HEK293 (cell line): ENCODE measurements around the gene KRT36.

Experiments used
- CTCF ChIA-PET: fragments of 350-600 bp; formaldehyde crosslinking; extraction: SDS; loops from one replicate; lab custom pipeline; 2021; ENCODE audit warnings: antibody characterized with exemption; lab: Yijun Ruan, JAX
- POLR2A ChIA-PET: fragments of 300-600 bp; formaldehyde crosslinking; extraction: SDS; loops from one replicate; lab custom pipeline; 2020; ENCODE audit warnings: antibody characterized with exemption, inconsistent platforms; lab: Yijun Ruan, JAX
- H3K27ac ChIP-seq: fragments of 200-500 bp; sonication (Bioruptor generic); 2 replicates; pipeline ENCODE4 v1.5.1; 2014; ENCODE audit warnings: low read depth, low read length, control low read depth, inconsistent platforms; ENCODE audit errors: extremely low read depth
- H3K36me3 ChIP-seq, 2 experiments: fragments of 200-500 bp in 1 of 2; sonication (Bioruptor generic) in 1 of 2; 1 replicate in 1 of 2; 2 replicates in 1 of 2; pipeline ENCODE4 v1.5.1; 2014 to 2017; ENCODE audit warnings: inconsistent platforms in 2 of 2, low read length in 2 of 2; ENCODE audit not compliant: control insufficient read depth in 2 of 2, insufficient read depth in 1 of 2
- H3K4me1 ChIP-seq: fragments of 200-500 bp; sonication (Bioruptor generic); 2 replicates; pipeline ENCODE4 v1.5.1; 2014; ENCODE audit warnings: mild to moderate bottlenecking, low read length, inconsistent platforms; ENCODE audit not compliant: control insufficient read depth, insufficient read depth
- H3K4me3 ChIP-seq: 2 replicates; pipeline ENCODE4 v1.5.1; 2011; ENCODE audit warnings: low read depth, mild to moderate bottlenecking, control low read depth, low read length, moderate library complexity
- H3K9me3 ChIP-seq: fragments of 200-500 bp; sonication (Bioruptor generic); 2 replicates; pipeline ENCODE4 v1.5.1; 2014; ENCODE audit warnings: low read depth, low read length, inconsistent platforms; ENCODE audit not compliant: control insufficient read depth, insufficient read depth
- AEBP2 ChIP-seq: fragments of 450-650 bp; formaldehyde crosslinking; IDR thresholded peaks from 2 replicates; pipeline ENCODE4 v1.5.1; 2016; ENCODE audit warnings: missing biosample characterization, missing genetic modification characterization, borderline replicate concordance
- EGR2 ChIP-seq: fragments of 450-650 bp; formaldehyde crosslinking; IDR thresholded peaks from 2 replicates; pipeline ENCODE4 v1.5.1; 2016; ENCODE audit warnings: low read depth, missing biosample characterization, missing genetic modification characterization
- HIC1 ChIP-seq: fragments of 450-650 bp; formaldehyde crosslinking; IDR thresholded peaks from 2 replicates; pipeline ENCODE4 v1.5.1; 2016; ENCODE audit warnings: missing biosample characterization, missing genetic modification characterization
- REPIN1 ChIP-seq: fragments of 450-650 bp; formaldehyde crosslinking; IDR thresholded peaks from 2 replicates; pipeline ENCODE4 v1.5.1; 2017; ENCODE audit warnings: missing biosample characterization, missing genetic modification characterization, low read depth
- REST ChIP-seq: fragments of 450-650 bp; formaldehyde crosslinking; IDR thresholded peaks from 2 replicates; pipeline ENCODE4 v1.5.1; 2016; ENCODE audit warnings: missing biosample characterization, missing genetic modification characterization
- SP2 ChIP-seq: fragments of 450-650 bp; formaldehyde crosslinking; IDR thresholded peaks from 2 replicates; pipeline ENCODE4 v1.5.1; 2016; ENCODE audit warnings: missing biosample characterization, missing genetic modification characterization
- ZBTB10 ChIP-seq: fragments of 450-650 bp; formaldehyde crosslinking; IDR thresholded peaks from 2 replicates; pipeline ENCODE4 v1.5.1; 2016; ENCODE audit warnings: missing biosample characterization, missing genetic modification characterization
- ZBTB8A ChIP-seq: fragments of 450-650 bp; formaldehyde crosslinking; IDR thresholded peaks from 2 replicates; pipeline ENCODE4 v1.5.1; 2016; ENCODE audit warnings: missing biosample characterization, missing genetic modification characterization
- ZFHX2 ChIP-seq: fragments of 450-650 bp; formaldehyde crosslinking; conservative IDR thresholded peaks from 2 replicates; pipeline ENCODE4 v1.5.1; 2016; ENCODE audit warnings: missing biosample characterization, missing genetic modification characterization
- ZFP41 ChIP-seq: fragments of 450-650 bp; formaldehyde crosslinking; IDR thresholded peaks from 2 replicates; pipeline ENCODE4 v1.5.1; 2016; ENCODE audit warnings: missing biosample characterization, missing genetic modification characterization, borderline replicate concordance
- ZNF132 ChIP-seq: fragments of 450-650 bp; formaldehyde crosslinking; IDR thresholded peaks from 2 replicates; pipeline ENCODE4 v1.5.1; 2017; ENCODE audit warnings: missing biosample characterization, missing genetic modification characterization, borderline replicate concordance
- ZNF140 ChIP-seq: fragments of 450-650 bp; formaldehyde crosslinking; IDR thresholded peaks from 2 replicates; pipeline ENCODE4 v1.5.1; 2016; ENCODE audit warnings: missing biosample characterization, missing genetic modification characterization
- ZNF24 ChIP-seq: fragments of 450-650 bp; formaldehyde crosslinking; IDR thresholded peaks from 2 replicates; pipeline ENCODE4 v1.5.1; 2016; ENCODE audit warnings: missing biosample characterization, missing genetic modification characterization
- ZNF26 ChIP-seq: fragments of 450-650 bp; formaldehyde crosslinking; IDR thresholded peaks from 2 replicates; pipeline ENCODE4 v1.5.1; 2016; ENCODE audit warnings: missing biosample characterization, missing genetic modification characterization
- ZNF423 ChIP-seq: fragments of 450-650 bp; formaldehyde crosslinking; IDR thresholded peaks from 2 replicates; pipeline ENCODE4 v1.5.1; 2016; ENCODE audit warnings: missing biosample characterization, missing genetic modification characterization
- ZNF629 ChIP-seq: fragments of 450-650 bp; formaldehyde crosslinking; IDR thresholded peaks from 2 replicates; pipeline ENCODE4 v1.5.1; 2017; ENCODE audit warnings: missing biosample characterization, missing genetic modification characterization
- ZNF704 ChIP-seq: fragments of 450-650 bp; formaldehyde crosslinking; IDR thresholded peaks from 2 replicates; pipeline ENCODE4 v1.5.1; 2016; ENCODE audit warnings: missing biosample characterization, missing genetic modification characterization
- ZNF776 ChIP-seq: fragments of 450-650 bp; formaldehyde crosslinking; IDR thresholded peaks from 2 replicates; pipeline ENCODE4 v1.5.0; 2017; ENCODE audit warnings: missing biosample characterization, missing genetic modification characterization, borderline replicate concordance

KRT36 gene

GRCh38 chr17:41463746-41464145 lies 26.0 kb downstream of the KRT36 start (continued):
- TF ChIP-seq ZBTB10 (tag by site-specific recombination) (no peak), ZNF132 (tag by site-specific recombination) (no peak), REST (no peak), REPIN1 (no peak), ZBTB8A (no peak), SP2 (tag by site-specific recombination) (no peak)

- ChIA-PET POLR2A (no interaction called here), CTCF (interaction anchor here (0.7 to 1.6 kb wide), 5 partner anchors 22 to 660 kb away, joined by 3 to 5 read pairs (median 3); no protein-coding TSS in a partner anchor)
- H3K4me1 ChIP-seq, result no peaks in the 10 kb centered on the region
- no peaks in the 10 kb centered on the region for H3K9me3 ChIP-seq
- H3K4me3 ChIP-seq, result no peak overlapping the region
- TF ChIP-seq ZFHX2 (tag by site-specific recombination), result no peak
- TF ChIP-seq ZNF24 (tag by site-specific recombination), result no peak
- no peak for TF ChIP-seq HIC1
- TF ChIP-seq ZNF26 (tag by site-specific recombination), result no peak
- no peak for TF ChIP-seq ZNF140 (tag by site-specific recombination)
- TF ChIP-seq ZNF629 (tag by site-specific recombination), result no peak
- TF ChIP-seq ZNF776 (tag by site-specific recombination), result no peak
- TF ChIP-seq ZNF704 (tag by site-specific recombination), result no peak
- no peak for TF ChIP-seq EGR2 (tag by site-specific recombination)
- no peak for TF ChIP-seq ZFP41 (tag by site-specific recombination)
- no peak for TF ChIP-seq AEBP2
- TF ChIP-seq ZNF423 (tag by site-specific recombination), result no peak
- TF ChIP-seq, all 188 proteins: peak for 0
- Histone ChIP-seq H3K36me3 (no peaks in the 10 kb centered on the region), H3K27ac (no peak overlapping the region)
These were observed 27.0 kb downstream of the KRT36 start for GRCh38 chr17:41462705-41463104.
